NCI-H446 (cell line): Measurements from ENCODE around the gene TULP4.
"Not testable (repeated sequence)": the region's sequence is repeated elsewhere in the genome, so short reads cannot be mapped to it uniquely, and the experiment has no call there.

Source experiments
- DNase-seq, 2 experiments: peaks; one replicate each; lab custom pipeline; 2025; lab: John Stamatoyannopoulos, UW

The TULP4 gene

GRCh38 chr6:158468666-158469065 lies 156.4 kb downstream of the TULP4 start:
- DNase-seq, result no peak

- DNase-seq, result not testable (repeated sequence)
Measured at GRCh38 chr6:158470023-158470422, 157.8 kb downstream of the TULP4 start.

GRCh38 chr6:158471339-158471738 lies 159.1 kb downstream of the TULP4 start:
- DNase-seq, result no peak

- no peak for DNase-seq
Measured at GRCh38 chr6:158472447-158472846, 160.2 kb downstream of the TULP4 start.

GRCh38 chr6:158474961-158475343 lies 162.7 kb downstream of the TULP4 start:
- DNase-seq, result no peak

- no peak for DNase-seq
Measured at GRCh38 chr6:158475344-158476302, 163.4 kb downstream of the TULP4 start.

GRCh38 chr6:158476389-158476788 lies 164.1 kb downstream of the TULP4 start:
- no peak for DNase-seq

GRCh38 chr6:158477722-158478121 lies 165.5 kb downstream of the TULP4 start:
- DNase-seq, result not testable (repeated sequence)

GRCh38 chr6:158480989-158481388 lies 168.7 kb downstream of the TULP4 start:
- no peak for DNase-seq

- no peak for DNase-seq
Measured at GRCh38 chr6:158481690-158482473, 169.6 kb downstream of the TULP4 start.

GRCh38 chr6:158485431-158485830 lies 173.2 kb downstream of the TULP4 start:
- no peak for DNase-seq

GRCh38 chr6:158487495-158487894 lies 175.2 kb downstream of the TULP4 start:
- DNase-seq, result no peak

- no peak for DNase-seq
Measured at GRCh38 chr6:158488065-158488464, 175.8 kb downstream of the TULP4 start.

GRCh38 chr6:158489441-158489840 lies 177.2 kb downstream of the TULP4 start:
- no peak for DNase-seq

- DNase-seq, result no peak
Measured at GRCh38 chr6:158492881-158493280, 180.6 kb downstream of the TULP4 start.

GRCh38 chr6:158496700-158497099 lies 184.4 kb downstream of the TULP4 start:
- no peak for DNase-seq

- no peak for DNase-seq
Measured at GRCh38 chr6:158497620-158498019, 185.4 kb downstream of the TULP4 start.

GRCh38 chr6:158498362-158498761 lies 186.1 kb downstream of the TULP4 start:
- no peak for DNase-seq

- DNase-seq, result no peak
Measured at GRCh38 chr6:158499601-158500000, 187.3 kb downstream of the TULP4 start.

- DNase-seq, result no peak
Measured at GRCh38 chr6:158500016-158500735, 187.9 kb downstream of the TULP4 start.

GRCh38 chr6:158501360-158502262 lies 189.3 kb downstream of the TULP4 start:
- DNase-seq, result no peak
